A549 treated with ZK216348 at 1 μM for 4 hours (cell line): ENCODE measurements around the gene NXNL2. TPM values are rescaled to one million over a fixed set of nuclear protein-coding genes. Genes with fewer than 3 reads are reported as not detected.

ENCODE experiments used
- total RNA-seq: library from RNA; stranded (reverse); fragments of 200-300 nt; extraction: Qiagen RNA extraction; gene quantifications from 5 replicates; pipeline ENCODE4 v1.2.3, GENCODE V29; 2022; ENCODE audit warnings: low read depth

NXNL2 gene
- total RNA-seq = 0.67 to 1.5 TPM (median 0.80 TPM) in 5 replicates

GRCh38 chr9:88534456-88535225, at the start of gene NXNL2:
Gene NXNL2, plus strand, starts transcription at chr9:88535178. Its CDS starts 257 bp downstream, at chr9:88535435.

Other genes starting within 250 kb of the NXNL2 start
- gene SPIN1, start 146.7 kb upstream of the NXNL2 start, total RNA-seq = 23.7 to 44.0 TPM (median 38.6 TPM) in 5 replicates